Keratinocyte (primary cell): ENCODE data around the gene ATM. TPM values are rescaled to one million over a fixed set of nuclear protein-coding genes. Genes with fewer than 3 reads are reported as not detected.

Source experiments
- DNase-seq: peaks from one replicate; pipeline ENCODE4 v3.0.0-alpha.2; 2011; ENCODE audit warnings: low read depth, missing footprints, low spot score
- FAIRE-seq: peaks from 2 replicates; lab custom pipeline; 2011; peaks lifted over from hg19 to GRCh38; lab: Jason Lieb, UNC
- H2AFZ ChIP-seq: 2 replicates; pipeline ENCODE4 v1.6.0; 2012; ENCODE audit warnings: low read length, control low read depth, inconsistent platforms; ENCODE audit not compliant: control insufficient read depth
- H3K27ac ChIP-seq: 2 replicates; pipeline ENCODE4 v1.5.1; 2011; ENCODE audit warnings: low read length; ENCODE audit not compliant: control insufficient read depth, insufficient read depth
- H3K27me3 ChIP-seq: 3 replicates; pipeline ENCODE4 v1.6.0; 2011; ENCODE audit warnings: low read length; ENCODE audit not compliant: control insufficient read depth, insufficient read depth; ENCODE audit errors: extremely low read depth
- H3K36me3 ChIP-seq, 2 experiments: 2 replicates in 1 of 2; 3 replicates in 1 of 2; pipeline ENCODE4 v1.5.1; 2011; ENCODE audit warnings: low read length in 2 of 2, mild to moderate bottlenecking in 1 of 2; ENCODE audit not compliant: control insufficient read depth in 2 of 2, insufficient read depth in 2 of 2; ENCODE audit errors: extremely low read depth in 1 of 2
- H3K4me1 ChIP-seq: 3 replicates; pipeline ENCODE4 v1.5.1; 2011; ENCODE audit warnings: low read length; ENCODE audit not compliant: control insufficient read depth, insufficient read depth; ENCODE audit errors: extremely low read depth
- H3K4me2 ChIP-seq: 3 replicates; pipeline ENCODE4 v1.6.0; 2011; ENCODE audit warnings: low read depth, low read length; ENCODE audit not compliant: control insufficient read depth, insufficient read depth; ENCODE audit errors: extremely low read depth
- H3K4me3 ChIP-seq, 3 experiments: fragments of 200-600 bp in 1 of 3; sonication (generic) in 1 of 3; 2 replicates in 2 of 3; 3 replicates in 1 of 3; pipeline ENCODE4 v1.5.1; 2011 to 2016; ENCODE audit warnings: low read length in 3 of 3, mild to moderate bottlenecking in 3 of 3, control low read depth in 2 of 3, inconsistent platforms in 1 of 3, low read depth in 1 of 3, mixed read lengths in 1 of 3, mixed run types in 1 of 3, moderate library complexity in 1 of 3; ENCODE audit not compliant: control insufficient read depth in 2 of 3, insufficient read depth in 2 of 3; ENCODE audit errors: extremely low read depth in 1 of 3
- H3K79me2 ChIP-seq: 2 replicates; pipeline ENCODE4 v1.6.0; 2012; ENCODE audit warnings: low read length; ENCODE audit not compliant: control insufficient read depth, insufficient read depth
- H3K9ac ChIP-seq: 3 replicates; pipeline ENCODE4 v1.6.0; 2011; ENCODE audit warnings: low read length; ENCODE audit not compliant: control insufficient read depth, insufficient read depth; ENCODE audit errors: extremely low read depth
- H3K9me1 ChIP-seq: 3 replicates; pipeline ENCODE4 v1.6.0; 2011; ENCODE audit warnings: low read length; ENCODE audit not compliant: control insufficient read depth, insufficient read depth; ENCODE audit errors: extremely low read depth
- H3K9me3 ChIP-seq: 2 replicates; pipeline ENCODE4 v1.5.1; 2012; ENCODE audit warnings: low read depth, low read length; ENCODE audit not compliant: control insufficient read depth
- H4K20me1 ChIP-seq: 3 replicates; pipeline ENCODE4 v1.6.0; 2011; ENCODE audit warnings: low read length; ENCODE audit not compliant: control insufficient read depth, insufficient read depth; ENCODE audit errors: extremely low read depth
- EZH2 ChIP-seq: IDR thresholded peaks from one replicate; pipeline ENCODE4 v1.6.1; 2012; ENCODE audit warnings: inconsistent platforms, mild to moderate bottlenecking, low read length, moderate library complexity
- dilution Hi-C: fragments of 300-500 bp; cut with MboI; formaldehyde crosslinking; loops from one replicate; pipeline ENCODE4 v1.7.0; 2020; ENCODE audit warnings: low sequenced_read_pairs; ENCODE audit not compliant: extremely low pct_ligation_motif_present
- polyA plus RNA-seq, 5 experiments: library from polyadenylated mRNA; depleted of rRNA in 3 of 5; stranded (reverse) in 3 of 5; stranded (forward) in 1 of 5; unstranded in 1 of 5; fragments of >200 nt; gene quantifications; 1 replicate in 1 of 5; 2 replicates in 3 of 5; 3 replicates in 1 of 5; pipeline versions ENCODE4 v1.2.1 to v1.2.3, GENCODE V29; 2011 to 2012; ENCODE audit warnings: missing spikeins in 2 of 5, low read depth in 1 of 5, low replicate concordance in 1 of 5
- TF ChIP-seq, protein P1 (sequence below), 3 experiments: IDR thresholded peaks in 1 of 3; conservative IDR thresholded peaks in 1 of 3; optimal IDR thresholded peaks in 1 of 3; 2 replicates in 2 of 3; 3 replicates in 1 of 3; pipeline versions ENCODE3 to v1.5.1; 2011; ENCODE audit warnings: low read length in 3 of 3, mild to moderate bottlenecking in 3 of 3, moderate library complexity in 2 of 3, control low read depth in 1 of 3, inconsistent platforms in 1 of 3; ENCODE audit not compliant: insufficient read depth in 2 of 3; ENCODE audit errors: extremely low read depth in 1 of 3

The ATM gene
- polyA plus RNA-seq, 1 donor (not counting 4 experiments of a cell fraction or from before 2014, with no cell fraction given), result 28.5 TPM

DNA sequence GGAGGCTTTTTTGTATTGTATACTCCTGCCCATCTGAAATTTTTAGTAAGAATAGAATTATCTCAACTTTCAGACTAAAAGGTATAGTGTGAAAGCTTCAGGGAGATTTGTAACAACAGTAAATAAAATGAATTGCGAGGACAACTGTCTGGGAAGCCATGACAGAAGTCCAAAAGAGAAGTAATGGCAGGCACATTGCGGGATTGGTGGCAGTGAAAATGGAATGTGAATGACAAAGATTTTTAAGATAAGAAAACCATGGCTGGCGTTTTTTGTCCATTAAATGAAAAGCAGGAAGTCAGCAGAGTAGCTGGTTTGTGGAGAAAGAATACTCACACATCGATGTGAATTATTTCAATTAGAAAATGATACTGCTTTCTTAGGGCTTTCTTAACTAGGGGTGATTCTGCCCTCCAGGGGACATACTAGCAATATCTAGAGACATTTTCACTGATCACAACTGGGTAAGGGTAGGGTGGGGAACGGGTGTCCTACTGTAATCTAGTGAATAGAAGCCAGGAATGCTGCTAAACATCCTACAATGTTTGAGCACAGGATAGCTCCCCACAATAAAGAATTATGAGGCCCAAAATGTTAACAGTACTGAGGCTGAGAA, 2.0 kb upstream of the ATM start:
- DNase-seq (no peak), FAIRE-seq (no peak)
- no peaks in the 10 kb centered on the region for H3K27me3 ChIP-seq
- peaks cover 81% of the 10 kb centered on the region for H3K79me2 ChIP-seq
- H2AFZ ChIP-seq, result no peak overlapping the region
- no peaks in the 10 kb centered on the region for H3K9me3 ChIP-seq
- peak overlapping the region; percentile 92 for H3K4me2 ChIP-seq
- no peaks in the 10 kb centered on the region for H3K9me1 ChIP-seq
- no peaks in the 10 kb centered on the region for H3K36me3 ChIP-seq
- dilution Hi-C loops, result no loop called here
- TF ChIP-seq EZH2, result no peak
- TF ChIP-seq, protein P1, sequence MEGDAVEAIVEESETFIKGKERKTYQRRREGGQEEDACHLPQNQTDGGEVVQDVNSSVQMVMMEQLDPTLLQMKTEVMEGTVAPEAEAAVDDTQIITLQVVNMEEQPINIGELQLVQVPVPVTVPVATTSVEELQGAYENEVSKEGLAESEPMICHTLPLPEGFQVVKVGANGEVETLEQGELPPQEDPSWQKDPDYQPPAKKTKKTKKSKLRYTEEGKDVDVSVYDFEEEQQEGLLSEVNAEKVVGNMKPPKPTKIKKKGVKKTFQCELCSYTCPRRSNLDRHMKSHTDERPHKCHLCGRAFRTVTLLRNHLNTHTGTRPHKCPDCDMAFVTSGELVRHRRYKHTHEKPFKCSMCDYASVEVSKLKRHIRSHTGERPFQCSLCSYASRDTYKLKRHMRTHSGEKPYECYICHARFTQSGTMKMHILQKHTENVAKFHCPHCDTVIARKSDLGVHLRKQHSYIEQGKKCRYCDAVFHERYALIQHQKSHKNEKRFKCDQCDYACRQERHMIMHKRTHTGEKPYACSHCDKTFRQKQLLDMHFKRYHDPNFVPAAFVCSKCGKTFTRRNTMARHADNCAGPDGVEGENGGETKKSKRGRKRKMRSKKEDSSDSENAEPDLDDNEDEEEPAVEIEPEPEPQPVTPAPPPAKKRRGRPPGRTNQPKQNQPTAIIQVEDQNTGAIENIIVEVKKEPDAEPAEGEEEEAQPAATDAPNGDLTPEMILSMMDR (optimal IDR thresholded peaks at IDR 0.05 in 1 of 3, IDR thresholded peaks at IDR 0.05 in 1 of 3, conservative IDR thresholded peaks at IDR 0.05 in 1 of 3; ENCODE audit: extremely low read depth in 1 of 3, insufficient read depth in 2 of 3, low read length in 3 of 3), result no peak
- H3K27ac ChIP-seq, result peak overlapping the region; percentile 95
- H3K4me1 ChIP-seq, result peaks cover 18% of the 10 kb centered on the region
- peak overlapping the region; percentile 57 to 89 (median 79) for H3K4me3 ChIP-seq
- H3K9ac ChIP-seq, result peak overlapping the region; percentile 96
- peaks cover 3% of the 10 kb centered on the region for H4K20me1 ChIP-seq

DNA sequence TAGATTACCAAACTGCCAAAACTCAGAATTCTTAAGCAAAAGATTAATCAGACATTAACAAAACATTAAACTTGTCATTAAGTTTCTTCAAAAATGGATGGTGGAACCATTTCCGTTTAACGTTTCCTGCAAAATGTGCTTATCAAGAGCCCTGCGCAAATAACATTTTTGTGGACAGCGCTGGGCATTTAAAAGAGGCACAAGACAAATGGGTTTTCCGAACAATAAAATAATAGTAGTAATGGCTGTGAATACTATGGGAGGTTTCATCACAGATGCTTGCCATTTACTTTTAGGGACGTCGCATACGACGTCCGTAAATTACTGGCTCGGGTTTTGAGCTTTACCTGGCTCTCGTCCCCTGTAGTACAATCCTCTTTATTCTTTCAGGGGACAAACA, 1.5 kb upstream of the ATM start:
- no peak for FAIRE-seq
- Histone ChIP-seq H3K9me1 (no peaks in the 10 kb centered on the region), H3K79me2 (peaks cover 80% of the 10 kb centered on the region), H3K9me3 (no peaks in the 10 kb centered on the region), H4K20me1 (peaks cover 3% of the 10 kb centered on the region), H2AFZ (no peak overlapping the region), H3K27ac (peak overlapping the region; percentile 95), H3K36me3 (no peaks in the 10 kb centered on the region), H3K9ac (peak overlapping the region; percentile 96), H3K4me3 (peak overlapping the region; percentile 57 to 89 (median 79)), H3K4me1 (peaks cover 18% of the 10 kb centered on the region), H3K4me2 (peak overlapping the region; percentile 92), H3K27me3 (no peaks in the 10 kb centered on the region)
- DNase-seq, result no peak
- dilution Hi-C loops, result no loop called here
- TF ChIP-seq, protein P1 (optimal IDR thresholded peaks at IDR 0.05 in 1 of 3, IDR thresholded peaks at IDR 0.05 in 1 of 3, conservative IDR thresholded peaks at IDR 0.05 in 1 of 3; ENCODE audit: extremely low read depth in 1 of 3, insufficient read depth in 2 of 3, low read length in 3 of 3), result no peak
- TF ChIP-seq EZH2, result no peak
